ENCODE data around the gene SLC8A1.

DNA sequence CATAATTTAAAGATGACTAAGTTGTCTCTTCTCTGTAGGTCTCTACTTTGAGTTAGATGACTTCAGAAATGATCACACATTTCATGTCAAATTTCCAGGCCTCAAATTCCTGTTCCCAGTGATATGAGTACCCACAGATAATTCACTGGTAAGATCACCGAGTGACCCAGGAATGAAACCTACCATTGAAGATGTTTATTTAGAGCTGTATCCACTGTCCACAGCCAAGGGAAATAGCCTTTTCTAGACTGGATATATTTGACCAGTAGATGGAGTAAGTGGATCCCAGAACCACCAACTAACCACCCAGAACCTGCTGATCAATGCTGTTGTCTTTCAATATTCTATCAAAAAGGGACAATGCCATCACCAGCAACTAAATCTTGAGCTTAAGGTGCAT, 238.8 kb downstream of the SLC8A1 start:
- TF ChIP-seq, protein P1, sequence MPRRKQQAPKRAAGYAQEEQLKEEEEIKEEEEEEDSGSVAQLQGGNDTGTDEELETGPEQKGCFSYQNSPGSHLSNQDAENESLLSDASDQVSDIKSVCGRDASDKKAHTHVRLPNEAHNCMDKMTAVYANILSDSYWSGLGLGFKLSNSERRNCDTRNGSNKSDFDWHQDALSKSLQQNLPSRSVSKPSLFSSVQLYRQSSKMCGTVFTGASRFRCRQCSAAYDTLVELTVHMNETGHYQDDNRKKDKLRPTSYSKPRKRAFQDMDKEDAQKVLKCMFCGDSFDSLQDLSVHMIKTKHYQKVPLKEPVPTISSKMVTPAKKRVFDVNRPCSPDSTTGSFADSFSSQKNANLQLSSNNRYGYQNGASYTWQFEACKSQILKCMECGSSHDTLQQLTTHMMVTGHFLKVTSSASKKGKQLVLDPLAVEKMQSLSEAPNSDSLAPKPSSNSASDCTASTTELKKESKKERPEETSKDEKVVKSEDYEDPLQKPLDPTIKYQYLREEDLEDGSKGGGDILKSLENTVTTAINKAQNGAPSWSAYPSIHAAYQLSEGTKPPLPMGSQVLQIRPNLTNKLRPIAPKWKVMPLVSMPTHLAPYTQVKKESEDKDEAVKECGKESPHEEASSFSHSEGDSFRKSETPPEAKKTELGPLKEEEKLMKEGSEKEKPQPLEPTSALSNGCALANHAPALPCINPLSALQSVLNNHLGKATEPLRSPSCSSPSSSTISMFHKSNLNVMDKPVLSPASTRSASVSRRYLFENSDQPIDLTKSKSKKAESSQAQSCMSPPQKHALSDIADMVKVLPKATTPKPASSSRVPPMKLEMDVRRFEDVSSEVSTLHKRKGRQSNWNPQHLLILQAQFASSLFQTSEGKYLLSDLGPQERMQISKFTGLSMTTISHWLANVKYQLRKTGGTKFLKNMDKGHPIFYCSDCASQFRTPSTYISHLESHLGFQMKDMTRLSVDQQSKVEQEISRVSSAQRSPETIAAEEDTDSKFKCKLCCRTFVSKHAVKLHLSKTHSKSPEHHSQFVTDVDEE (CRISPR knock-in tag; IDR thresholded peaks at IDR 0.05), result no peak
- no peak for TF ChIP-seq SNAI2 (CRISPR knock-in tag; IDR thresholded peaks at IDR 0.05)
- TF ChIP-seq ESRRG (CRISPR knock-in tag; IDR thresholded peaks at IDR 0.05), result no peak
- TF ChIP-seq ZFP3 (CRISPR knock-in tag; IDR thresholded peaks at IDR 0.05), result no peak
- TF ChIP-seq, protein P2, sequence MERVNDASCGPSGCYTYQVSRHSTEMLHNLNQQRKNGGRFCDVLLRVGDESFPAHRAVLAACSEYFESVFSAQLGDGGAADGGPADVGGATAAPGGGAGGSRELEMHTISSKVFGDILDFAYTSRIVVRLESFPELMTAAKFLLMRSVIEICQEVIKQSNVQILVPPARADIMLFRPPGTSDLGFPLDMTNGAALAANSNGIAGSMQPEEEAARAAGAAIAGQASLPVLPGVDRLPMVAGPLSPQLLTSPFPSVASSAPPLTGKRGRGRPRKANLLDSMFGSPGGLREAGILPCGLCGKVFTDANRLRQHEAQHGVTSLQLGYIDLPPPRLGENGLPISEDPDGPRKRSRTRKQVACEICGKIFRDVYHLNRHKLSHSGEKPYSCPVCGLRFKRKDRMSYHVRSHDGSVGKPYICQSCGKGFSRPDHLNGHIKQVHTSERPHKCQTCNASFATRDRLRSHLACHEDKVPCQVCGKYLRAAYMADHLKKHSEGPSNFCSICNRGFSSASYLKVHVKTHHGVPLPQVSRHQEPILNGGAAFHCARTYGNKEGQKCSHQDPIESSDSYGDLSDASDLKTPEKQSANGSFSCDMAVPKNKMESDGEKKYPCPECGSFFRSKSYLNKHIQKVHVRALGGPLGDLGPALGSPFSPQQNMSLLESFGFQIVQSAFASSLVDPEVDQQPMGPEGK (CRISPR knock-in tag; IDR thresholded peaks at IDR 0.05; ENCODE audit: borderline replicate concordance), result no peak
- no peak for TF ChIP-seq ARNTL (CRISPR knock-in tag; IDR thresholded peaks at IDR 0.05; ENCODE audit: borderline replicate concordance, low read depth)
- TF ChIP-seq, protein P3, sequence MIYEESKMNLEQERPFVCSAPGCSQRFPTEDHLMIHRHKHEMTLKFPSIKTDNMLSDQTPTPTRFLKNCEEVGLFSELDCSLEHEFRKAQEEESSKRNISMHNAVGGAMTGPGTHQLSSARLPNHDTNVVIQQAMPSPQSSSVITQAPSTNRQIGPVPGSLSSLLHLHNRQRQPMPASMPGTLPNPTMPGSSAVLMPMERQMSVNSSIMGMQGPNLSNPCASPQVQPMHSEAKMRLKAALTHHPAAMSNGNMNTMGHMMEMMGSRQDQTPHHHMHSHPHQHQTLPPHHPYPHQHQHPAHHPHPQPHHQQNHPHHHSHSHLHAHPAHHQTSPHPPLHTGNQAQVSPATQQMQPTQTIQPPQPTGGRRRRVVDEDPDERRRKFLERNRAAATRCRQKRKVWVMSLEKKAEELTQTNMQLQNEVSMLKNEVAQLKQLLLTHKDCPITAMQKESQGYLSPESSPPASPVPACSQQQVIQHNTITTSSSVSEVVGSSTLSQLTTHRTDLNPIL (CRISPR knock-in tag; IDR thresholded peaks at IDR 0.05; ENCODE audit: low read depth), result no peak
- no peak for TF ChIP-seq GLIS3 (CRISPR knock-in tag; IDR thresholded peaks at IDR 0.05)
- TF ChIP-seq, protein P4, sequence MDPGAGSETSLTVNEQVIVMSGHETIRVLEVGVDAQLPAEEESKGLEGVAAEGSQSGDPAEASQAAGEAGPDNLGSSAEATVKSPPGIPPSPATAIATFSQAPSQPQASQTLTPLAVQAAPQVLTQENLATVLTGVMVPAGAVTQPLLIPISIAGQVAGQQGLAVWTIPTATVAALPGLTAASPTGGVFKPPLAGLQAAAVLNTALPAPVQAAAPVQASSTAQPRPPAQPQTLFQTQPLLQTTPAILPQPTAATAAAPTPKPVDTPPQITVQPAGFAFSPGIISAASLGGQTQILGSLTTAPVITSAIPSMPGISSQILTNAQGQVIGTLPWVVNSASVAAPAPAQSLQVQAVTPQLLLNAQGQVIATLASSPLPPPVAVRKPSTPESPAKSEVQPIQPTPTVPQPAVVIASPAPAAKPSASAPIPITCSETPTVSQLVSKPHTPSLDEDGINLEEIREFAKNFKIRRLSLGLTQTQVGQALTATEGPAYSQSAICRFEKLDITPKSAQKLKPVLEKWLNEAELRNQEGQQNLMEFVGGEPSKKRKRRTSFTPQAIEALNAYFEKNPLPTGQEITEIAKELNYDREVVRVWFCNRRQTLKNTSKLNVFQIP (CRISPR knock-in tag; IDR thresholded peaks at IDR 0.05; ENCODE audit: borderline replicate concordance, low read depth), result no peak
- TF ChIP-seq RARB (CRISPR knock-in tag; IDR thresholded peaks at IDR 0.05), result no peak
- TF ChIP-seq ZC3H10 (CRISPR knock-in tag; IDR thresholded peaks at IDR 0.05), result no peak
- no peak for TF ChIP-seq ZNF565 (CRISPR knock-in tag; conservative IDR thresholded peaks at IDR 0.05; ENCODE audit: low read depth)
- TF ChIP-seq ZNF70 (CRISPR knock-in tag; IDR thresholded peaks at IDR 0.05), result no peak

All from SK-N-SH treated with all-trans-retinoic acid at 6 μM for 48 hours (cell line).